ENCODE data around the gene P2RY6.

DNA sequence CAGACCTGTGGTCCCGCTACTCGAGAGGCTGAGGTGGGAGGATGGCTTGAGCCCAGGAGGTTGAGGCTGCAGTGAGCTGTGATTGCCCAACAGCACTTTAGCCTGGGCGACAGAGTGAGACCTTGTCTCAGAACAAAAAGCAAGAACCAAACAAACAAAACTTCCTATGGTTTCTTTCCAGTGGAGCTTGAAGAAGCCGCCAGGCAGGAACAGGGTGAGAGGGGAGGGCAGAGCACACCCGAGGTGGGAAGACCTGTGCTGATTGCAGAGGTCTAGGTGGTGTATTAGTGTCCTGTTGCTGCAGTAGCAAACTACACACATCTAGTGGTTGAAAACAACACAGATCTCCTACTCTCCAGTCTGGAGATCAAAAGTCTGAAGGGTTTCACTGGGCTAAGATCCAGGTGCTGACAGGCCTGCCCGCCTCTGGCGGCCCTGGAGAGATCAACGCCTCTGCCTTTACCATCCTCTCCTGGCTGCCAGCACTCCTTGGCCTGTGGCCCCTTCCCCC, 46.4 kb downstream of the P2RY6 start:
- no peak for TF ChIP-seq POLR2A (IDR thresholded peaks at IDR 0.05)
- TF ChIP-seq, protein P1, sequence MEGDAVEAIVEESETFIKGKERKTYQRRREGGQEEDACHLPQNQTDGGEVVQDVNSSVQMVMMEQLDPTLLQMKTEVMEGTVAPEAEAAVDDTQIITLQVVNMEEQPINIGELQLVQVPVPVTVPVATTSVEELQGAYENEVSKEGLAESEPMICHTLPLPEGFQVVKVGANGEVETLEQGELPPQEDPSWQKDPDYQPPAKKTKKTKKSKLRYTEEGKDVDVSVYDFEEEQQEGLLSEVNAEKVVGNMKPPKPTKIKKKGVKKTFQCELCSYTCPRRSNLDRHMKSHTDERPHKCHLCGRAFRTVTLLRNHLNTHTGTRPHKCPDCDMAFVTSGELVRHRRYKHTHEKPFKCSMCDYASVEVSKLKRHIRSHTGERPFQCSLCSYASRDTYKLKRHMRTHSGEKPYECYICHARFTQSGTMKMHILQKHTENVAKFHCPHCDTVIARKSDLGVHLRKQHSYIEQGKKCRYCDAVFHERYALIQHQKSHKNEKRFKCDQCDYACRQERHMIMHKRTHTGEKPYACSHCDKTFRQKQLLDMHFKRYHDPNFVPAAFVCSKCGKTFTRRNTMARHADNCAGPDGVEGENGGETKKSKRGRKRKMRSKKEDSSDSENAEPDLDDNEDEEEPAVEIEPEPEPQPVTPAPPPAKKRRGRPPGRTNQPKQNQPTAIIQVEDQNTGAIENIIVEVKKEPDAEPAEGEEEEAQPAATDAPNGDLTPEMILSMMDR (IDR thresholded peaks at IDR 0.05 in 4 of 5, conservative IDR thresholded peaks at IDR 0.05 in 1 of 5): no peak
